ENCODE data around the gene FNDC3B.
A peak's percentile ranks its signal among the peaks of the same experiment; 100 is the strongest.

The FNDC3B gene

GRCh38 chr3:172317984-172318383 is 278.6 kb downstream of the FNDC3B start:
- Histone ChIP-seq H3K9me2 (replicated peaks; ENCODE audit: low read depth, low read length) (no peaks in the 10 kb centered on the region), H3K79me2 (ENCODE audit: insufficient read depth, low read length) (no peaks in the 10 kb centered on the region), H3K9me3 (ENCODE audit: insufficient read depth, low read depth, low read length) (no peaks in the 10 kb centered on the region), H3K4me3 (ENCODE audit: low read length, poor library complexity, severe bottlenecking) (no peak overlapping the region), H3F3A (ENCODE audit: low read depth) (no peaks in the 10 kb centered on the region), H3K36me3 (ENCODE audit: insufficient read depth, low read length) (no peaks in the 10 kb centered on the region), H3K9ac (ENCODE audit: low read depth, low read length, poor library complexity, severe bottlenecking) (no peak overlapping the region), H3K4me1 (ENCODE audit: insufficient read depth, low read length, poor library complexity, severe bottlenecking) (peaks cover 34% of the 10 kb centered on the region), H4K20me1 (ENCODE audit: insufficient read depth, low read length, poor library complexity, severe bottlenecking) (no peaks in the 10 kb centered on the region), H3K27me3 (ENCODE audit: insufficient read depth, low read length, poor library complexity, severe bottlenecking) (no peaks in the 10 kb centered on the region), H2AFZ (ENCODE audit: low read length) (no peak overlapping the region), H3K4me2 (ENCODE audit: low read depth, low read length, poor library complexity, severe bottlenecking) (peak overlapping the region; percentile 46)
- no peak for TF ChIP-seq EZH2phosphoT487 (IDR thresholded peaks at IDR 0.05; ENCODE audit: borderline replicate concordance)
- TF ChIP-seq, protein P1, sequence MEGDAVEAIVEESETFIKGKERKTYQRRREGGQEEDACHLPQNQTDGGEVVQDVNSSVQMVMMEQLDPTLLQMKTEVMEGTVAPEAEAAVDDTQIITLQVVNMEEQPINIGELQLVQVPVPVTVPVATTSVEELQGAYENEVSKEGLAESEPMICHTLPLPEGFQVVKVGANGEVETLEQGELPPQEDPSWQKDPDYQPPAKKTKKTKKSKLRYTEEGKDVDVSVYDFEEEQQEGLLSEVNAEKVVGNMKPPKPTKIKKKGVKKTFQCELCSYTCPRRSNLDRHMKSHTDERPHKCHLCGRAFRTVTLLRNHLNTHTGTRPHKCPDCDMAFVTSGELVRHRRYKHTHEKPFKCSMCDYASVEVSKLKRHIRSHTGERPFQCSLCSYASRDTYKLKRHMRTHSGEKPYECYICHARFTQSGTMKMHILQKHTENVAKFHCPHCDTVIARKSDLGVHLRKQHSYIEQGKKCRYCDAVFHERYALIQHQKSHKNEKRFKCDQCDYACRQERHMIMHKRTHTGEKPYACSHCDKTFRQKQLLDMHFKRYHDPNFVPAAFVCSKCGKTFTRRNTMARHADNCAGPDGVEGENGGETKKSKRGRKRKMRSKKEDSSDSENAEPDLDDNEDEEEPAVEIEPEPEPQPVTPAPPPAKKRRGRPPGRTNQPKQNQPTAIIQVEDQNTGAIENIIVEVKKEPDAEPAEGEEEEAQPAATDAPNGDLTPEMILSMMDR (conservative IDR thresholded peaks at IDR 0.05; ENCODE audit: low read length) = no peak

GRCh38 chr3:172319595-172319994 is 280.2 kb downstream of the FNDC3B start:
- no peak overlapping the region for H3K4me2 ChIP-seq (ENCODE audit: low read depth, low read length, poor library complexity, severe bottlenecking)
- no peak for TF ChIP-seq EZH2phosphoT487 (IDR thresholded peaks at IDR 0.05; ENCODE audit: borderline replicate concordance)
- TF ChIP-seq, protein P1 (conservative IDR thresholded peaks at IDR 0.05; ENCODE audit: low read length) = no peak

DNA sequence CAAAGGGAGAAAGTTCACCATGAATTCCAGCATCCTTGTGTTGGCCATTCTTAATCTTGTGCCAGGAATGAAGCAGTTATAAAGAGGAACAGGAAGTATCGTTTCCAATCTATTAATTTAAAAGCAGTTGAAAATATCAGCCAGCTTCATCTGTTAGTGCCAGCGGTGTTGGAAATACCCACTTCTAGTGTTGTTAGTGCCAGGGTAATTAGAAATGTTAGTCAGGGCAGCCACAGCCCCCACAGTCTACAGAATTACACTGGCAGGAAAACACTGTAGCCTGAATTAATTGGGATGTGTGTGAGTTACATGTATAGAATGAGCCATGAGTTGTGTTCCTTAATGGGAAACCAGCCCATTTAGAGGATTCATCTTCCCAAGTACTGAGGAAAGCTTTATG is 281.1 kb downstream of the FNDC3B start:
- Histone ChIP-seq H3K9me3 (ENCODE audit: insufficient read depth, low read depth, low read length) (no peaks in the 10 kb centered on the region), H4K20me1 (ENCODE audit: insufficient read depth, low read length, poor library complexity, severe bottlenecking) (no peaks in the 10 kb centered on the region), H3K27me3 (ENCODE audit: insufficient read depth, low read length, poor library complexity, severe bottlenecking) (no peaks in the 10 kb centered on the region), H3K9me2 (replicated peaks; ENCODE audit: low read depth, low read length) (no peaks in the 10 kb centered on the region), H3K79me2 (ENCODE audit: insufficient read depth, low read length) (no peaks in the 10 kb centered on the region), H3K36me3 (ENCODE audit: insufficient read depth, low read length) (peaks cover 5% of the 10 kb centered on the region; the same call in 1 of the 2 replicates), H3K4me1 (ENCODE audit: insufficient read depth, low read length, poor library complexity, severe bottlenecking) (peaks cover 34% of the 10 kb centered on the region), H2AFZ (ENCODE audit: low read length) (no peak overlapping the region), H3K4me2 (ENCODE audit: low read depth, low read length, poor library complexity, severe bottlenecking) (peak overlapping the region; percentile 13), H3F3A (ENCODE audit: low read depth) (no peaks in the 10 kb centered on the region), H3K4me3 (ENCODE audit: low read length, poor library complexity, severe bottlenecking) (no peak overlapping the region), H3K9ac (ENCODE audit: low read depth, low read length, poor library complexity, severe bottlenecking) (no peak overlapping the region)
- TF ChIP-seq EZH2phosphoT487 (IDR thresholded peaks at IDR 0.05; ENCODE audit: borderline replicate concordance) = no peak
- TF ChIP-seq, protein P1 (conservative IDR thresholded peaks at IDR 0.05; ENCODE audit: low read length) = no peak

More at GRCh38 chr3:172319595-172319994, 280.2 kb downstream of the FNDC3B start:
- Histone ChIP-seq H2AFZ (ENCODE audit: low read length) (no peak overlapping the region), H3F3A (ENCODE audit: low read depth) (no peaks in the 10 kb centered on the region), H3K79me2 (ENCODE audit: insufficient read depth, low read length) (no peaks in the 10 kb centered on the region), H3K4me1 (ENCODE audit: insufficient read depth, low read length, poor library complexity, severe bottlenecking) (peaks cover 34% of the 10 kb centered on the region), H4K20me1 (ENCODE audit: insufficient read depth, low read length, poor library complexity, severe bottlenecking) (no peaks in the 10 kb centered on the region), H3K4me3 (ENCODE audit: low read length, poor library complexity, severe bottlenecking) (no peak overlapping the region), H3K9ac (ENCODE audit: low read depth, low read length, poor library complexity, severe bottlenecking) (no peak overlapping the region), H3K9me3 (ENCODE audit: insufficient read depth, low read depth, low read length) (no peaks in the 10 kb centered on the region), H3K27me3 (ENCODE audit: insufficient read depth, low read length, poor library complexity, severe bottlenecking) (no peaks in the 10 kb centered on the region), H3K36me3 (ENCODE audit: insufficient read depth, low read length) (no peaks in the 10 kb centered on the region), H3K9me2 (replicated peaks; ENCODE audit: low read depth, low read length) (no peaks in the 10 kb centered on the region)

Data from Loucy (cell line).